HG03025 (cell line): ENCODE results near the gene LEMD2.

Experiments
- ATAC-seq: cut with Tn5 transposase; IDR thresholded peaks from one replicate; pipeline ENCODE4 v1.9.1; 2021; ENCODE audit warnings: mild to moderate bottlenecking, moderate library complexity; ENCODE audit not compliant: unreplicated experiment, low FRiP score

LEMD2 gene

DNA sequence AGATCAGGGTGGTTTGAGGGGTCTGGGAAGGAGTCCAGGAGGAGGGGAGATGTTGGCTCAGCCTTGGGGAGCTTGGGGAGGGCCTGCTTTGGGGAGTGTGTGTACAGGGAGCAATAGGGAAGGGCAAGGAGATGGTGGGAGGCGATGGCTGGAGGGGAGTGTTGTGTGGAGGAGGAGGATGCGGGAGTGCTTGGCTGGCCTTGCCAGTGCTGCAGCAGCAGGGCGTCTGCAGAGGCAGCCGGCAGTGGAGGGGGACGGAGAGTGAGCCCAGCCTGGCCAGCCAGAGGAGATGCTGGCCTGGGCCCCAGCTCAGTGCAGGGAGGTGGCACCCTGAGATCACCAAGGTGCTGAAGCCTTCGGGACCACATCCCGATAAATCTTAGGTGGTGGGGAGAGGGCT lies 46.1 kb downstream of the LEMD2 start:
- ATAC-seq = no peak

GRCh38 chr6:33742092-33742491 lies 46.8 kb downstream of the LEMD2 start:
- no peak for ATAC-seq

DNA sequence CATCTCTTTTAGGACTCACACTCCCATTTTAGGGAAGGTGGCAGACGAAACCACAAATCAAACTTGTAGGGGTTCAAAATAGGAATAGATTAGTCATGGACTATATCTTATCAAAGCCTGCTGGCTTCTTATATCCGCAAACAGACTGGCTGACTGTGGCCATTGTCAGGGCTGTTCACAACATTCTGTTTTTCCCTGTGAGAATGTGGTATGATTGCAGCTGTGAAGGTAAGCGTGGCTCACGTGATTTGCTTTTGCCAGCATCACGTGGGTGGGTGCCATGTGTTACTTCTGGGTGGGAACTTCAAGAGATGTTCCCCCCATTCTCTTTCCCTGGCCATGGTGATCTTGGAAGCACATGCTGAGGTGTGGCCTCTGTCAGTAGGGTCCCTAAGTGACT lies 48.1 kb downstream of the LEMD2 start:
- ATAC-seq = no peak

- no peak for ATAC-seq
Observed at GRCh38 chr6:33740204-33740608, 48.7 kb downstream of the LEMD2 start.

DNA sequence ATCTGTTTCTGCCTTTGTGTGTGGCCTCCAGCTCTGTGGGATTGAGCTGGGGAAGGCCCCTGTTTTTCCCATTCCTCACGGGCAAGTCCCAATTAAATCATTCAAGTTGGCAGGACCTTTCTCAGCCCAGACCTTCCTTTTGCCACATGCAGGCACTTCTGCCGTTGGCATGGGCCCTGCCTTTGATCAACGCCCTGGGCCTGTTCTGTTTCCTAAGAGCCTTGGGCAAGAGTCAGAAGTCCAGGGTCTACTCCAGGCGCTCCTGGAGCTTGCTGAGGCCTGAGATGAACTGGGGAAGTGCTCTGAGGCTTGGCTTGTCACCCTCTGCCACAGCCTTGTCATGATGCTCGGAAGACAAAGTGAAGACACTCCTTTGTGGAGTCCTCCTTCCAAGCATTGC lies 49.4 kb downstream of the LEMD2 start:
- ATAC-seq = no peak

DNA sequence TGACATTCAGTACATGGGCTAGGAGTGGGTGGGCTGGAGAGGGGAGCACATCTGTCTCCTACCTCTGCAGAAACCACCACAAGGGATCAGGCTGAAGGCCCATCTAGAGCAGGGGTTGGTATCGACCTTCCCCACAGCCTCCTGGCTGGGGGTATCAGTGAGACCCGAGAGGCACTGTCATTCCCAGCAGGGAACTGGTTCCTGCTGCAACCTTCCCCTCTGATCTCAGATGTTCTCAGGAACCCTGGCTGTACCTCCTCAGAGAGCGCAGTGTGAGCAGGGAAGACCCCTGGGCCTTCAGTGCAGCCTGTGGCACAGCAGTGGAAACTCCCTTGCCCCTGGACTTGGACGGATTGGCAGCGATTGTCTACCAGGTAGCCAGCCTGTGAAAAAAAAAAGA lies 50.1 kb downstream of the LEMD2 start:
- ATAC-seq = no peak

GRCh38 chr6:33738153-33738552 lies 50.8 kb downstream of the LEMD2 start:
- ATAC-seq = no peak

DNA sequence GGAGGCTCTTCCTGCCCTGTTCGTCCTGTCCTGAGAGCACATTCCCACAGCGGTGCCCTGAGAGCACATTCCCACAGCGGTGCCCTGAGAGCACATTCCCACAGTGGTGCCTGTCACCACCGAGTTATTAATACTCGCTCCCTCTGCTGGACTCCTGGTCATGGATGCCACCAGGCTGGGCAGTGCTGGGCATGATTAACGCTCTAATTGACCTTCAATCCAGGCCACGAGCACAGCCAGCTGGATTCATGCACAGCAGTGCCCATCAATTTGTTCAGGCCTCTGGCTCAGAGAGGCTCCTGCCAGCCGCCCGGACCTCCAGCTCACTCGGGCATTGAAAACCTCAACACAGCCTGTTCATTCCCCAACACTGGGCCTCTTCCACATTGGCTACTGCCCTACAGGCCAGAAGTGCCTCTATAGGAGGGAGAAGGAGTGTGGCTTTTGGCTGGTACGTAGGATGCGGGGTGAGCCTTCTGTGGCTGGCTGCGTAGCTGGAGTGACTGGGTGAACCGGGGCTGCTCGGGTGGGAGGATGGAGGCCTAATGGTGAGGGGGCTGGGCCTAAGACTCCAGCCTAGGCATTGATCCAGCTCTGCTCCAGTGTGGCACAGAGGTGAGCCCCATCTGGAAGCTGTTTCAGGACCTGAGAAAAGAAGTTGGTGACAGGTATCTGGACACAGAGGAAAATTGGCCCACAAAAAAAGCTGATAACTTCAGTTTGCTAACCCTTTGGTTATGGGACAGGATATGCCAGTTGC lies 51.5 kb downstream of the LEMD2 start:
- ATAC-seq = no peak

DNA sequence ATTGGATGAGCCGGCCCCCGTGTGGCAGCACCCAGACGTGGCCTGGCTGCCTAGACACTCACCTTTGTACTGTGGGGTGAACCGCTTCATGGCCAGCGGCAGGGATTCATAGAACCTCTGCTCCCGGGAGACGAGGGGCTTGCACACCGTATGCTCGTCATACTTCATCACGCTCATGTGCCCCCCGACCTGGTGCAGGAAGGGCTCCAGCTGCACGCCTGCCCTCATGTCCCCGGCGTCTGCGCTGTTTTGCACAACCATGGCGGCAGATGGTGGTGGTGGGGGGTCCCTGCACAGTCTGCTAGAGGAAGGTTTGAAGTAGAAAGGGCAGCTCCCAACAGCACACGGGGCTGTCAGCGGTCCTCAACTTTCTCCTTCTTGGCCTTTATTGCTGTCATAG lies 53.7 kb downstream of the LEMD2 start:
- ATAC-seq = no peak

DNA sequence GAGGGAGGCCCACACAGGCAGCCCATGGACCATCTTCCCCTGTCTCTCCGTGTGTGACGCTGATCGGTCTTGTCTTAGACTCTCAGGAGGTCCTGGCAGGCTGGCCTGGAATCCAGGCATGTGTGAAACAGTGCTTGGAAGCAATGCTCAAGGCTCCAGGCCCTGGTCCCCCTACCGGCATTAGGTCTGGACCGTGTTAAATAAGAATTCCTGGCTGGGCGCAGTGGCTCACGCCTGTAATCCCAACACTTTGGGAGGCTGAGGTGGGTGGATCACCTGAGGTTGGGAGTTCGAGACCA lies 55.3 kb downstream of the LEMD2 start:
- ATAC-seq = no peak

GRCh38 chr6:33732817-33733708 lies 55.9 kb downstream of the LEMD2 start:
- ATAC-seq = no peak

DNA sequence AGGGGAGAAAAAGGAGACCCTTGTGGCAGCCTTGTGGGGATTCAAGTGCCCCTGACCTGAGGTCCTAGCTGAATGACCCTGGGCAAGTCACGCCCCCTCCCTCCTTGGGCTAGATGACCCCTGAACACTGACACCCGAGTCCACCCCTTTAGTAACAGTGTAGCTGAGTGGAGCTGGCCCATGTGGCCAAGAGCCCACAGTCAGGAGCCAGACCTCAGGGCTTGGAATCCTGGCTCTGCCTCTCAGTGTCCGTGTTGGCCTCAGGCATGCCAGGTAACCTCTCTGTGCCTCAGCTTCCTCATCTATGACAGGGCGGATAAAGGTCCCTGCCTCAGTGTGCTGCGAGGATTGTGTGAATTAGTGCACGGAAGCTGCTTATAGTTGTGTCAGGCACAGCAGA lies 56.5 kb downstream of the LEMD2 start:
- no peak for ATAC-seq

DNA sequence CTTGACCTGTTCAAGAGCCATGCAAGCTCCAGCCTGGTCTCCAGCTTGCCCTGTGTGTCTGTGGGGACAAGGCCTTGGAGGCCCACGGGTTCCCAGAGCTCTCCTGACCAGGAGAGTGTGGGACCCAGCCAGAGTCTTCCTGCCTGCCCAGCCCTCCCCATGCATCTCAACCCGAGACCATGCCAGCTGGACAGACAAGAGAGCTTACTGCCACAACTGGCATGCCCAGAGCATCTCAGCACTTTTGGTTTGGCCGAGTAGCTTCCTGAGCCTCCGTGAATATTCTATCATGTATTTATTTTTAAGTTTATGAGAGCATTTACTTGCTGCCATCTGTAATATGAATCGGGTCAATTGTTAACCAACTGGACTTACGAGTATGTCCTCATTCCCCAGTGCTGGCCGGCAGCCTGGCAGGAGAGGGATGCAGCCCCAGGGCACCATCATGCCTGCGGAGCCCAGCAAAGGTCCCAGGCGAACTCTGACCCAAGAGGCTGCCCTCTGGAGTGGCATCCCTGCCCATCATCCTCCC lies 57.1 kb downstream of the LEMD2 start:
- ATAC-seq = no peak

GRCh38 chr6:33731035-33731434 lies 57.9 kb downstream of the LEMD2 start:
- no peak for ATAC-seq

DNA sequence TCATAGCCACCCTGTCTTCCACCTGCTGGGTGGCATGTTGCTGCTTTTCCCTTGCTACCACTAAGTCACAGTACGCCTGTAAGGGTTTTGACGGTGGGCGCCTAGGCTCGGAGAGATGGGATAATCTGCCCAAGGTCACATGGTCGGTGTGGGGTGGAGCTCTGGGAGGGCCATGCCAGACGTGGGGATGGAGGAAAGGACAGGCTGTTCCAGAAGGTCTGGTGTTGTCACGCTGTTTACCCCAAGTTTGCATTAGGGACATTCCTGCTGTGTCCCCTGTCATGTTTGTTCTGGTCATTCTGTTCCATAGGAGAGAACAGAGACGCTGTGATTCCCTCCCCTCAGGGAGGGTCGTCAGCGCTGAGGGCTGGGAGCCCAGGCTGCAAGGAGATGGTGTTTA lies 58.3 kb downstream of the LEMD2 start:
- ATAC-seq = no peak

DNA sequence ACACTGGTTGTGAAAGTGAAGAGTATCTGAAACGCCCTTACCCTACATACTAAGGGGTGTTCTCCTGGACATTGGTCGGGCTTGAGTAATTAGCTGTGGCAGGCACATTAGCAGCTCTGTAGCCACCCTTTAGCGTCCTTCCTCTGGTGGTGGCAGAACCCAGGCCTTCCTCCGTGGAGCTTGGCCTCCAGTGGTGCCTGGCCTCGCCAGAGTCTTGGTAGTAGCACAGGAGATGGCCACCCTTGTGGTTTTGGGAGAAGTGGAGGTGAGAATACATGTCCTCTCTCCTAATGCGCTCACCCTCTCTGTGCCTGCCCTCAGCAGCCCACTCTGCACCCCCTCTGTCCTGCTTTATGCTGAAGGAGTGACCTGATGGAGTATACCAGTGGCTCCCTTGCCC lies 59.9 kb downstream of the LEMD2 start:
- ATAC-seq = no peak

DNA sequence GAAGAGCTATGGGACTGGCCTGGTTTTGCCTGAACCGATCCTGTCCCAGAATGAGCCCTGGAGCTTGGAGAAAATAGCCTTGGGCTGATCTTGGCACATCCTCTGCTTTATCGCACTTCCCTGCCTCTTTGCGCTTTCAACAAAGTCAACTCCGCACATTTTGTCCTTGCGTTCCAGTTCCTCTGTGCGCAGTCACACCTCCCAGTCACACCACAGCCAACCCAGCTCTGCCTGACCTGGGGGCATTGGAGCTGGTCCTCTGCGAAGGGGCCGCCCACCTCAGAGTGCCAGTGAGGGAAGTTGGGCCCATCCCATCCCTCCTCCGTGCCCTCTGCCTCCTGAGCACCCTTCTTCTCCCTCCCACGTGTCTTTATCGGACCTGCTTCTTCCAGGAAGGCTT lies 60.5 kb downstream of the LEMD2 start:
- ATAC-seq = no peak

- no peak for ATAC-seq
Observed at GRCh38 chr6:33727932-33728331, 61.0 kb downstream of the LEMD2 start.

GRCh38 chr6:33727126-33727525 lies 61.8 kb downstream of the LEMD2 start:
- no peak for ATAC-seq

GRCh38 chr6:33726696-33727095 lies 62.2 kb downstream of the LEMD2 start:
- ATAC-seq = no peak

GRCh38 chr6:33725891-33726673 lies 62.8 kb downstream of the LEMD2 start:
- ATAC-seq = no peak
